ENCODE data around the gene PCBP2.

DNA sequence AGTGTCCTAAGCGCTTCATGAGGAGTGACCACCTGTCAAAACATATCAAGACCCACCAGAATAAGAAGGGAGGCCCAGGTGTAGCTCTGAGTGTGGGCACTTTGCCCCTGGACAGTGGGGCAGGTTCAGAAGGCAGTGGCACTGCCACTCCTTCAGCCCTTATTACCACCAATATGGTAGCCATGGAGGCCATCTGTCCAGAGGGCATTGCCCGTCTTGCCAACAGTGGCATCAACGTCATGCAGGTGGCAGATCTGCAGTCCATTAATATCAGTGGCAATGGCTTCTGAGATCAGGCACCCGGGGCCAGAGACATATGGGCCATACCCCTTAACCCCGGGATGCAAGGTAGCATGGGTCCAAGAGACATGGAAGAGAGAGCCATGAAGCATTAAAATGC, 41.0 kb upstream of the PCBP2 start:
- TF ChIP-seq CTCF (IDR thresholded peaks at IDR 0.05) (no peak), POLR2A (IDR thresholded peaks at IDR 0.05) (no peak)
